HG03442 (cell line): ENCODE results near the gene PSG6.
"Not testable (repeated sequence)": the region's sequence is repeated elsewhere in the genome, so short reads cannot be mapped to it uniquely, and the experiment has no call there.

ENCODE experiments used
- ATAC-seq: cut with Tn5 transposase; IDR thresholded peaks from one replicate; pipeline ENCODE4 v1.9.1; 2021; ENCODE audit warnings: mild to moderate bottlenecking, moderate library complexity; ENCODE audit not compliant: unreplicated experiment

The PSG6 gene

GRCh38 chr19:42917634-42918033 lies at the start of gene PSG6:
Gene PSG6 (minus strand): TSS chr19:42917894. CDS start chr19:42917792, 102 bp downstream.
- not testable (repeated sequence) for ATAC-seq

GRCh38 chr19:42965176-42965575 lies 47.5 kb upstream of the PSG6 start:
- ATAC-seq, result no peak

- ATAC-seq, result no peak
Observed at GRCh38 chr19:42961119-42961518, 43.4 kb upstream of the PSG6 start.

- not testable (repeated sequence) for ATAC-seq
Observed at GRCh38 chr19:42952126-42952525, 34.4 kb upstream of the PSG6 start.

GRCh38 chr19:42951476-42951875 lies 33.8 kb upstream of the PSG6 start:
- ATAC-seq, result not testable (repeated sequence)

- ATAC-seq, result no peak
Observed at GRCh38 chr19:42942187-42942789, 24.6 kb upstream of the PSG6 start.

- not testable (repeated sequence) for ATAC-seq
Observed at GRCh38 chr19:42937107-42937506, 19.4 kb upstream of the PSG6 start, which contains the start of gene PSG7. Gene PSG7 (minus strand): TSS chr19:42937207. CDS start chr19:42937076, 131 bp downstream.

- not testable (repeated sequence) for ATAC-seq
Observed at GRCh38 chr19:42934726-42935125, 17.0 kb upstream of the PSG6 start.

- not testable (repeated sequence) for ATAC-seq
Observed at GRCh38 chr19:42934183-42934582, 16.5 kb upstream of the PSG6 start.

- not testable (repeated sequence) for ATAC-seq
Observed at GRCh38 chr19:42933412-42933811, 15.7 kb upstream of the PSG6 start.

- ATAC-seq, result not testable (repeated sequence)
Observed at GRCh38 chr19:42932485-42933101, 14.9 kb upstream of the PSG6 start.

GRCh38 chr19:42930214-42930613 lies 12.5 kb upstream of the PSG6 start:
- ATAC-seq, result not testable (repeated sequence)

GRCh38 chr19:42928896-42929295 lies 11.2 kb upstream of the PSG6 start:
- no peak for ATAC-seq

GRCh38 chr19:42926781-42927180 lies 9.1 kb upstream of the PSG6 start:
- ATAC-seq, result no peak

GRCh38 chr19:42923106-42923505 lies 5.4 kb upstream of the PSG6 start:
- ATAC-seq, result not testable (repeated sequence)

- ATAC-seq, result not testable (repeated sequence)
Observed at GRCh38 chr19:42920971-42921370, 3.3 kb upstream of the PSG6 start.

GRCh38 chr19:42919757-42920079 lies 2.0 kb upstream of the PSG6 start:
- ATAC-seq, result no peak

GRCh38 chr19:42919070-42919756 lies 1.5 kb upstream of the PSG6 start:
- ATAC-seq, result not testable (repeated sequence)

GRCh38 chr19:42918377-42919069 lies 829 bp upstream of the PSG6 start:
- not testable (repeated sequence) for ATAC-seq

GRCh38 chr19:42916931-42917330 lies 763 bp downstream of the PSG6 start:
- not testable (repeated sequence) for ATAC-seq

- not testable (repeated sequence) for ATAC-seq
Observed at GRCh38 chr19:42913516-42913915, 4.2 kb downstream of the PSG6 start.
